Stimulated activated CD4-positive, alpha-beta T cell treated with anti-CD3 and anti-CD28 coated beads, Interleukin-12 subunit alpha, Interleukin-12 subunit beta, amount 100 ng/mL, for 4 hours (primary cell): ENCODE results near the gene PTPRF.
"Not testable (repeated sequence)": the region's sequence is repeated elsewhere in the genome, so short reads cannot be mapped to it uniquely, and the experiment has no call there.

Source experiments
- DNase-seq: peaks from one replicate; pipeline ENCODE4 v3.0.0-alpha.2; 2020

Gene PTPRF

DNA sequence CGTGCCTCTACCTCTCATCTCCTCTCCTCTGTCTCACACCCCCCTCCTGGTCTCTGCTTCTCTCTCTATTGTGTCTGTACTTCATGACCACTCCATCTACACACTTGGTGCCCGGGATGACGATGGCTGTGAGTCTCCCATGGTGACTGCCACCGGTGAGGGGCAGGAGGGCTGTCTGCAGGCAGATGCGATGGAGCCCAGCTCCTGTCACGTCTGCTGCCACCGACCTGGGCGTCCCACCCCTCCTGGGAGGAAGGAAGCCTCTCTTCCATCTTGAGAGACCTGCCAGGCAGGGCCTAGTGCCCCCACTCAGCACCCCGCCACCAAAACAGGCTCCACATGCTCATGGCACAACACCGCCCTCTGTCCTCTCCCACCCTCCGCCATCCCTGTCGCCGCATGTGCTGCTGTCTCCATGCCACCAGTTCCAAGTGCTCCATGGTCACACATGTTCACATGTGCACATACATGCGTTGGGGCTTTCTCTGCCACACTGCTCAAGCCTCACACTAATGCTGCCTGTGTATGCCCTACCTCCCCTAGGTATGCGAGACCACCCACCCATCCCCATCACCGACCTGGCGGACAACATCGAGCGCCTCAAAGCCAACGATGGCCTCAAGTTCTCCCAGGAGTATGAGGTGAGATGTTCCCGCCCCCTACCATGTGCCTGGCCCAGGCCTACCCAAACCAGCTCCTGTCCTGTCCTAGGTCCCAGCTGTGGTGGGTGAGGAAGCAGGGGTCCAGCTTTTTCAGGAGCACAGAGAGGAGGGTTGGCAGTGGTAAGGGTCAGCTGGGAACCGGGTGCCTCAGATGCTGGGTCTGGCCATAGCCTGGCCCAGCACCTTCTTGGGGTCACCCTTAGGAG lies 82.6 kb downstream of the PTPRF start:
- no peak for DNase-seq

DNA sequence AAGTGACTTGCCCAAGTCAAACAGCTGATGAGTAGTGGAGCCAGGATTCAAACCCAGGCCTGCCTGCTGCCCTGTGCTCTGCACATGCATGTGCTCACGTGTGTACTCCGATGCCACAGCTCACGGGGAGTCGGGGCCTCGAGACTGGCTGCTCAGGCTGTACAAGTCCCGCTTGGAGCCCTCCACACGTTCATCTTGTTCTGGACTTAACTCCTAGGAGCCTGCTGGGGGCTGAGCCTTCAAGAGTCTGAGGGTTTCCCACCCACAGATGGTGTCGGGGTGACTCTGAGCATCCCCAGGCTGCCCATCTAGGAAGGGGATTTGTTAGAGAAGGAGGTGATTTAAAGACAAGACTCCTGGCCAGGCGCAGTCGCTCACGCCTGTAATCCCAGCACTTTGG lies 83.5 kb downstream of the PTPRF start:
- DNase-seq, result no peak

DNA sequence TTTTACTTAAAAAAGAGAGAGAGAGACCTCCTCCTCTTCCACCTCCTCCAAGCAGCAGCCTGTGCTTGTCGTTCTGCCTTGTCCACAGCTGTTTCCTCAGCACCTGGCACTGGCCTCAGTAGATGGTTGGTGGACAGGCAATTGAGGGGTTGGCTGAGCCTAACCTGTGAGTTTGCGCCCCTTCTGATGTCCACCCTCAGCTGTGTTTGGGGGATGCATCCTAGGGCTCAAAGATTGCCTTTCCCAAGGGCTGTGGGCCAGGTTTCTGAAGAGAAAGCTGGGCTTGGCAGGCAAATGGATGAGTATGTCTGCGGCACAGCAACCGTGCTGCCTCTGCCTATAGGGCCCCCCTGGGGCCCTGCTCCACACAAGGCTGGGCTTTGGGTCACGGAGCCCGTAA lies 84.2 kb downstream of the PTPRF start:
- no peak for DNase-seq

DNA sequence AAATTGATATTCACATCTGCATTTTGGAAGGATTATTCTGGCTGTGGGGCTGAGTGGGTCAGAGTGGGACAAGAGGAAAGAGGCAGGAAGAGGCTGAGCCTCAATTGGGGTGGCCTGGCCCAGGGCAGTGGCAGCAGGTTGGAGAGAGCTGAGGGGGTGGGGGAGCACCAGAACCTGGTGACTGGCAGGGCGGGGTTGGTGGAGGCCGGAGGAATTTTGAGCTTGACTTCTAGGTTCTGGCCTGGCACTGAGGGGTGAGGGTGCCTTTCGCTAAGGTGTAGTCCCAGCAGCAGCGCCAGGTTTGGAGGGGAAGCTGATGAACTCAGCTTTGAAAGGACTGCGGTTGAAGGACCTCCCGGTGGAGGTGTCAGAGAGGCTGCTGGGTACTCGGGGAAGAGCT lies 85.7 kb downstream of the PTPRF start:
- no peak for DNase-seq

DNA sequence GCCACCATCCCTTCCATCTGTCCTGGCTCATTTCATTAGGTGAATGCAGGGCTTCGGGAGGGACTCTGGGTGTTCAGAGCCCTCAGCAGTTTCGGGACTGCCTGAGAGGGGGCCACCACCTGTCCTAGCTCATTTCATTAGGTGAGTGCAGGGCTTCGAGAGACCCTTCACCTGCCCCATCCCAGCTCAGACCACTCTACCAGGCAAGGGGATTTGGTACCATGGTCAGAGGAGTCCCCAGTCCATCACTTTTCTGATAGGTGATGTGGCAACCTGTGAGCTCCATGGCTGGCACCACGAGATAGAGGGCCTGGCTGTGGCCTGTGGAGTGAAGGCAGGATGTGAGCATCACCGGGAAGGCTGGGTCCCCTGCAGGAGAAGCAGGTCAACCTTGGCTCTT lies 86.3 kb downstream of the PTPRF start:
- no peak for DNase-seq

DNA sequence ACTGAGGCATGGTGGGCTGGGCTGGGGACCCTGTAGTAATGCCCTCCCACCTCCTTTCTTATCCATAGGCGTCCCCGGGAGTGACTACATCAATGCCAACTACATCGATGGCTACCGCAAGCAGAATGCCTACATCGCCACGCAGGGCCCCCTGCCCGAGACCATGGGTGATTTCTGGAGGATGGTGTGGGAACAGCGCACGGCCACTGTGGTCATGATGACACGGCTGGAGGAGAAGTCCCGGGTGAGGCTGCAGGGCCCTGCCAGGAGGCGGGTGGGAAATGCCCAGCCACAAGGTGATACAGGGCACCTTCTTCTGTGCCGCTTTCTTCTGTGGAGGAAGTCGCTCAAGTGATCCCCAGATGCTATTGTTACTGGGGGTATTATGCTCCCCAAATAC lies 87.0 kb downstream of the PTPRF start:
- no peak for DNase-seq

DNA sequence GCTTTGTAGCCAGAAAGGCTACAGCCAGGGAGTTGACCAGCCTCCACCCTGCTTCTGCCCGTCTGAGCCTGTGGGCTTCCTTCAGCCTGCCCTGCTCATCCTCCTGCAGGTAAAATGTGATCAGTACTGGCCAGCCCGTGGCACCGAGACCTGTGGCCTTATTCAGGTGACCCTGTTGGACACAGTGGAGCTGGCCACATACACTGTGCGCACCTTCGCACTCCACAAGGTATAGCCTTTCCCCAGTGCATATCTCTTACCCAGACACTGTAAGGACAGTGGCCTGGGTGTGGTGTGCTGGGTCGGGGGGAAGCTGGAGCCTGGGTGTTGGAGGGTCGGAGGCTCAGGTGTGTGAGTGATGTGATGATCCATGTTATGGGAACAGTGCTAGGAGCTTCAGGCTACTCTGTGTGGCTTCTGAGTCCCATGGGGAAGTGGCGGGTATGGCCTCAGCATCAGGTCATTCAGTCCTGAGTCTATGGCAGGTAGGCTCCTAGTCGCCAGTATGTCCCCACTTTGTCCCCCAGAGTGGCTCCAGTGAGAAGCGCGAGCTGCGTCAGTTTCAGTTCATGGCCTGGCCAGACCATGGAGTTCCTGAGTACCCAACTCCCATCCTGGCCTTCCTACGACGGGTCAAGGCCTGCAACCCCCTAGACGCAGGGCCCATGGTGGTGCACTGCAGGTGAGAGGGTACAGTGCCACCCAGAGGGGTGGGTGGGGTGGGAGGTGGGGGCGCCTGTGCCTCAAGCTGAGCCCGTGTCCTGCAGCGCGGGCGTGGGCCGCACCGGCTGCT lies 88.0 kb downstream of the PTPRF start:
- no peak for DNase-seq

DNA sequence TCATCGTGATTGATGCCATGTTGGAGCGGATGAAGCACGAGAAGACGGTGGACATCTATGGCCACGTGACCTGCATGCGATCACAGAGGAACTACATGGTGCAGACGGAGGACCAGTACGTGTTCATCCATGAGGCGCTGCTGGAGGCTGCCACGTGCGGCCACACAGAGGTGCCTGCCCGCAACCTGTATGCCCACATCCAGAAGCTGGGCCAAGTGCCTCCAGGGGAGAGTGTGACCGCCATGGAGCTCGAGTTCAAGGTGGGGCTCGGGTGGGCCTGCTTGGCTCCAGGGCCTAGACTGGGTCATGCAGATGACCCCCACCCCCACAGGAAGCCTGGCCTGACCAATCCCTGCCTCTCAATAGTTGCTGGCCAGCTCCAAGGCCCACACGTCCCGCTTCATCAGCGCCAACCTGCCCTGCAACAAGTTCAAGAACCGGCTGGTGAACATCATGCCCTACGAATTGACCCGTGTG lies 88.7 kb downstream of the PTPRF start:
- no peak for DNase-seq

DNA sequence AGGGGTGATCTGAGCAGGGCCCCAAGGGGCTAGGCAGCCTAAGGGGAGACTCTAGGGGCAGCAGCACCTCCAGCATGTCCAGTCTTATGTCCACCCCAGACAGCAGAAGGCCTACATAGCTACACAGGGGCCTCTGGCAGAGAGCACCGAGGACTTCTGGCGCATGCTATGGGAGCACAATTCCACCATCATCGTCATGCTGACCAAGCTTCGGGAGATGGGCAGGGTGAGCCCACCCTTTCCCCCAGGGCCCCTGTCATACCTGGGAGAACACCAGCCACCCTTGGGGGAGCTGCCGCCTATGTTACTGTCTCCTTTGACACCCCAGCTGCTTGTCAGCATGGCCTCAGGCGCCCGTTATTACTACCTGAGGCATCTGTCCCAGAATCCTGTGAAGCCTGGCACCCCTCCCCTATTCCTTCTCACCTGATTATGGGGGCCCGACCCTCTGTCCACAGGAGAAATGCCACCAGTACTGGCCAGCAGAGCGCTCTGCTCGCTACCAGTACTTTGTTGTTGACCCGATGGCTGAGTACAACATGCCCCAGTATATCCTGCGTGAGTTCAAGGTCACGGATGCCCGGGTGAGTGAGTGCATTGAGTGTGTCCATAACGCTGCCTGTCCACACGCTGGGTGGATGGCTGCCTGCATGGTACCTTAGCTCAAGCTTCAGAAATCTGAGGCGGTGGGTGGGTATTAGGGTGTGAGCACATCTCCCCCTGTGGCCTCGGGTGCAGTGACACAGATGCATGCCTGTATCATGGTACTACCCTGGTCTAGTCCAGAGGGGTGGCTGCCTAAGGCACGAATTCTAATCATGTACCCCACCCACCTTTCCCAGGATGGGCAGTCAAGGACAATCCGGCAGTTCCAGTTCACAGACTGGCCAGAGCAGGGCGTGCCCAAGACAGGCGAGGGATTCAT lies 89.6 kb downstream of the PTPRF start:
- DNase-seq, result no peak

DNA sequence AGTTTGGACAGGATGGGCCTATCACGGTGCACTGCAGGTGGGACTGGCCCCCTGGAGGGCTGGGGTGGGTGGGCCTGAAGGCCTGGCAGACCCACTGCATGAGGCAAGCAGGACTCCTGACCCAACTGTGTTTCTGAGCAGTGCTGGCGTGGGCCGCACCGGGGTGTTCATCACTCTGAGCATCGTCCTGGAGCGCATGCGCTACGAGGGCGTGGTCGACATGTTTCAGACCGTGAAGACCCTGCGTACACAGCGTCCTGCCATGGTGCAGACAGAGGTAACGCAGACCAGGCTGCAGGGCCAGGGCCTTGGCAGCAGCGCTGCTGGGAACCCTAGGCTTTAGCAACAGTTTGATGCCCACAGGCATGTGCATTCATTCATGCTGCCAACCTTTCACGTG lies 90.3 kb downstream of the PTPRF start:
- no peak for DNase-seq

DNA sequence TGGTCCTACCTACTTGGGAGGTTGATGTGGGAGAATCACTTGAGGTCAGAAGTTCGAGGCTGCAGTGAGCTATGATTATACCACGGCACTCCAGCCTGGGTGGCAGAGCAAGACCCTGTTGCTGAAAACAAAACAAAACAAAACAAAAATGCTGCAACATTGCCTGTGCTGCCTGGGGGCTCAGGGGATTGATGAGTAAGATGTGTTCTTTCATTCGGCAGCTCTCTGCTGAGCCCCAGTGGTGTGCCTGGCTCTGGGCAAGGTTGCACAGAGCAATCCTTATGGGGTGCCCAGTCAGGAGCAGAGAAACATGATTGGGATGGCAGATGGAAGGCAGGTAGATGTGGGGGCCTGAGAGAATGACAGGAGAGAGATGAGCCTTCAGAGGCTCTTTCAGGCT lies 90.7 kb downstream of the PTPRF start:
- DNase-seq, result no peak

DNA sequence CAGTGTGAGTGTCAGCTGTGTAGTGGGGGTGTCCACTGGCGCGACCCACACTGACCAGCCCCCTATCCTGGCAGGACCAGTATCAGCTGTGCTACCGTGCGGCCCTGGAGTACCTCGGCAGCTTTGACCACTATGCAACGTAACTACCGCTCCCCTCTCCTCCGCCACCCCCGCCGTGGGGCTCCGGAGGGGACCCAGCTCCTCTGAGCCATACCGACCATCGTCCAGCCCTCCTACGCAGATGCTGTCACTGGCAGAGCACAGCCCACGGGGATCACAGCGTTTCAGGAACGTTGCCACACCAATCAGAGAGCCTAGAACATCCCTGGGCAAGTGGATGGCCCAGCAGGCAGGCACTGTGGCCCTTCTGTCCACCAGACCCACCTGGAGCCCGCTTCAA lies 91.2 kb downstream of the PTPRF start:
- DNase-seq, result no peak

DNA sequence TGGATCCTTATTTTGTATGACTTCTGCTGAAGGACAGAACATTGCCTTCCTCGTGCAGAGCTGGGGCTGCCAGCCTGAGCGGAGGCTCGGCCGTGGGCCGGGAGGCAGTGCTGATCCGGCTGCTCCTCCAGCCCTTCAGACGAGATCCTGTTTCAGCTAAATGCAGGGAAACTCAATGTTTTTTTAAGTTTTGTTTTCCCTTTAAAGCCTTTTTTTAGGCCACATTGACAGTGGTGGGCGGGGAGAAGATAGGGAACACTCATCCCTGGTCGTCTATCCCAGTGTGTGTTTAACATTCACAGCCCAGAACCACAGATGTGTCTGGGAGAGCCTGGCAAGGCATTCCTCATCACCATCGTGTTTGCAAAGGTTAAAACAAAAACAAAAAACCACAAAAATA lies 91.8 kb downstream of the PTPRF start:
- DNase-seq, result no peak

DNA sequence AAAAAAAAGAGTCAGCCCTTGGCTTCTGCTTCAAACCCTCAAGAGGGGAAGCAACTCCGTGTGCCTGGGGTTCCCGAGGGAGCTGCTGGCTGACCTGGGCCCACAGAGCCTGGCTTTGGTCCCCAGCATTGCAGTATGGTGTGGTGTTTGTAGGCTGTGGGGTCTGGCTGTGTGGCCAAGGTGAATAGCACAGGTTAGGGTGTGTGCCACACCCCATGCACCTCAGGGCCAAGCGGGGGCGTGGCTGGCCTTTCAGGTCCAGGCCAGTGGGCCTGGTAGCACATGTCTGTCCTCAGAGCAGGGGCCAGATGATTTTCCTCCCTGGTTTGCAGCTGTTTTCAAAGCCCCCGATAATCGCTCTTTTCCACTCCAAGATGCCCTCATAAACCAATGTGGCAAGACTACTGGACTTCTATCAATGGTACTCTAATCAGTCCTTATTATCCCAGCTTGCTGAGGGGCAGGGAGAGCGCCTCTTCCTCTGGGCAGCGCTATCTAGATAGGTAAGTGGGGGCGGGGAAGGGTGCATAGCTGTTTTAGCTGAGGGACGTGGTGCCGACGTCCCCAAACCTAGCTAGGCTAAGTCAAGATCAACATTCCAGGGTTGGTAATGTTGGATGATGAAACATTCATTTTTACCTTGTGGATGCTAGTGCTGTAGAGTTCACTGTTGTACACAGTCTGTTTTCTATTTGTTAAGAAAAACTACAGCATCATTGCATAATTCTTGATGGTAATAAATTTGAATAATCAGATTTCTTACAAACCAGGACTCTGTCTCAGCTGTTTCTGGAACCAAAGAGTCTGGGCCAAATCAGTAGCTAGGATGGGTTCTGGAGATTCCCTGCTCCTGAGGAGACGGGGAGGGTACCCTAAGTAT lies 92.5 kb downstream of the PTPRF start:
- DNase-seq, result no peak

DNA sequence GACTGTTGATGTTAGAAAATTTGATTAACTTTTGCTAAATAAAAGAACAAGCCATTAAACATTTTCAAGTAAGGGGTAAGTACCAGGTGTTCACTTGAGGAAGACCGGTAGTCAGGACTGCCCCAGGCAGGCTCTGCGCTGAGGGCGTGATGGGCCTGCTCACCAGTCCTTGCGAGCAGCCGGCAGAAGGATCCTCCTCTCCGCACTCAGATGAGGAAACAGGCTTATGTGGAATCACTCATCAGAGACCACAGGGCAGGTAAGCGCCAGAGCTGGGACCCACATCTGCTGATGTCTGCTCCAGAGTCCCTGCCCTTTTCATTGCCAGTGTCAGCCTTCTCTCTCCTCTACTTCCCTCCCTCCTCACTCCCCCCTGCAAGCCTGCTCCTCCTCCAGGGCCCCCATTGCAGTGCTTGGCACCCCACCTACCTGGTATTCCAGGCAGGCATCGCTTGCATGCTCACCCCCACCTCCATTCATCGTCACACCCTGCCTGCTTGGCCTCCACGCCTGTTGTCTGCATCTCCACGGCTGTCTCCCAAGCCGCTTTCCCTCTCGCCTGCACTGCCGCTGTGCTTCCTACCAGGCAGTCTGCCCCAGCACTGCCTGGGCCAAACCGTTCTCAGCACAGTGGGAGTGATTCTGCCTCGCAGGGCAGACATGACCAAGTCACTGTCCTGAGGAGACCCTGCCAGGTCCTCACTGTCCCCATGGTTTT lies 94.5 kb downstream of the PTPRF start:
- no peak for DNase-seq

DNA sequence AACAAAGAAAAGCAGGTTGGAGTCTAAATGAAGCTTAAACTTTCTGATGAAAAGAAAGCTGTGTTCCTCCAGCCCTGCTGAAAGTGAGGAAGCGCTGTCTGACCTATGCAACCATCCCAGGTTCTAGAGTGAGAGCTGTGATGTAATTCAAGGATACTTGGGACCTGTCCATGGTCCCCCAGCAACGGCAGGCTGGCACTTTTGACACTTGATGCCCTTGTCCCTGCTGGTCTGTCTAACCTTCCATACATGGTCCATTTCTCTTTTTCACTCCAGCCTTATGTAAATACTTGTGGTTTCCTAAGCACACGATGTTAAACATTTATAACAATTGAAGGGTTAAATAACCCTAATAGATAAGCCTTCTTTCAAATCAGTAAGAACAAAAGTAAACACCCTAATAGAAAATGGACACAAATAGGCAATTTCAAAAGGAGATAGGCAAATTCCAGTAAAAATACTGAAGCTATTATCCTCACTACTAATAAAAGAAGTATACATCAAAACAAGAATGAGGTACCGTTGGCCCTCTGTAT lies 101.5 kb downstream of the PTPRF start:
- DNase-seq, result no peak

DNA sequence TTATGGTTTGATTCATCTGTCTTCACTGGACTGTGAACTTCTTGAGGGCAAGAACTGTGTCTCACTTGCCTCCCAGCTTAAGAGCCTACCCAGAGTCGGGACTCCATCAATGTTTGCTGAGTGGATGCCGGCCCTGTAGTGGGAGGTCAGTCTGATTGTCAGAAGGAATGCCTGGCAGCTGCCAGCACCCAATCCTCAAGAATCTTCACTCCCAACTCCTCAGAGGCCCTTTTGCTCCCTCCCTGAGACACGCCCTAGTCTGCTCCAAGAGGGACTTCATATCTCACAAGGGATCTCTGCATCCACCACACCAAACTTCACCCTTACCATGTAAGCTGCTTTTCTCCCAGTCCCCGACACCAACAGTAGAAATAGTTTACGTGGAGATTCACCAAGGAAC lies 104.0 kb downstream of the PTPRF start:
- DNase-seq, result no peak

DNA sequence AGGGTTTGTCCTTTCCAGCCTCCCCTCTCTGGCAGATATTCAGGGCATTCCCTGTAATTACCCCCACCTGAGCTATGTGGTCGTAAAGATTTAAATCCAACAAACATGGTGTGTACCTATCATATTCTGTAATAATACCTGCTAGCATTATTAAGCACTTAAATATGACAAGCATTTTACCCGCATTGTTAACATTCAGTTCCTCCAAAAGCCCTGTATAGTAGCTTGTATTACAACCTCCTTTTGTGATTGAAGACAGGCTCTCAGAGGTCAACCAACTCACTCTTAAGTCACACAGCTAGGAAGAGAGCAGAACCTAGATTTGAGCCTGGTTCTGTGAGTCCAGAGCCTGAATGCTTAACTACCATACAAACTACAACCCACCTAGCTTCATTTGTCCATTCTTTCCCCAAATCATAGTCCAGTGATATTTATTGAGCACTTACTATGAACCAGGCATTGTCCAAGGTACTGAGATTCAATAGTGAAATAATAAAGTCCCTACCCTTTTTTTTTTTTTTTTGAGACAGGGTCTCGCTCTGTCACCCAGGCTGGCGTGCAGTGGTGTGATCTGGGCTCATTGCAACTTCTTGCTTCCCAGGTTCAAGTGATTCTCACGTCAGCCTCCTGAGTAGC lies 105.4 kb downstream of the PTPRF start:
- no peak for DNase-seq

DNA sequence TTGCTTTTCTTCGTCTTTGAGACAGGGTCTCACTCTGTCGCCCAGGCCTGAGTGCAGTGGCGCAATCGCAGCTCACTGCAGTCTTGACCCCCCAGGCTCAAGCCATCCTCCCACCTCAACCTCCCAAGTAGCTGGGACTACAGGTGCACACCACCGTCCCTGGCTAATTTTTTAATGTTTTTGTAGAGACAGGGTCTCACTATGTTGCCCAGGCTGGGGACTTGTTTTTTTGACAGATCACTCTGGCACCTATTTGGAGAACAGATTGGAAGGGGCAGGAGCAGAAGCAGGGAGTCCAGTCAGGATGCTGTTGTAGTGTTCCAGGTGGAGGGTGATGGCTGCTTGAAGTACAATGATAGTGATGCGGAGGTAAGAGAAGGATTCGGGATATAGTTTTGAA lies 106.6 kb downstream of the PTPRF start:
- DNase-seq, result no peak

DNA sequence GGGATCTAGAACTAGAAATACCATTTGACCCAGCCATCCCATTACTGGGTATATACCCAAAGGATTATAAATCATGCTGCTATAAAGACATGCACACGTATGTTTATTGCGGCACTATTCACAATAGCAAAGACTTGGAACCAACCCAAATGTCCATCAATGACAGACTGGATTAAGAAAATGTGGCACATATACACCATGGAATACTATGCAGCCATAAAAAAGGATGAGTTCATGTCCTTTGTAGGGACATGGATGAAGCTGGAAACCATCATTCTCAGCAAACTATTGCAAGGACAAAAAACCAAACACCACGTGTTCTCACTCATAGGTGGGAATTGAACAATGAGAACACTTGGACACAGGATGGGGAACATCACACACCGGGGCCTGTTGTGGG lies 107.7 kb downstream of the PTPRF start:
- not testable (repeated sequence) for DNase-seq
